ENCODE data around the gene GRIK4.

- TF ChIP-seq, protein P1, sequence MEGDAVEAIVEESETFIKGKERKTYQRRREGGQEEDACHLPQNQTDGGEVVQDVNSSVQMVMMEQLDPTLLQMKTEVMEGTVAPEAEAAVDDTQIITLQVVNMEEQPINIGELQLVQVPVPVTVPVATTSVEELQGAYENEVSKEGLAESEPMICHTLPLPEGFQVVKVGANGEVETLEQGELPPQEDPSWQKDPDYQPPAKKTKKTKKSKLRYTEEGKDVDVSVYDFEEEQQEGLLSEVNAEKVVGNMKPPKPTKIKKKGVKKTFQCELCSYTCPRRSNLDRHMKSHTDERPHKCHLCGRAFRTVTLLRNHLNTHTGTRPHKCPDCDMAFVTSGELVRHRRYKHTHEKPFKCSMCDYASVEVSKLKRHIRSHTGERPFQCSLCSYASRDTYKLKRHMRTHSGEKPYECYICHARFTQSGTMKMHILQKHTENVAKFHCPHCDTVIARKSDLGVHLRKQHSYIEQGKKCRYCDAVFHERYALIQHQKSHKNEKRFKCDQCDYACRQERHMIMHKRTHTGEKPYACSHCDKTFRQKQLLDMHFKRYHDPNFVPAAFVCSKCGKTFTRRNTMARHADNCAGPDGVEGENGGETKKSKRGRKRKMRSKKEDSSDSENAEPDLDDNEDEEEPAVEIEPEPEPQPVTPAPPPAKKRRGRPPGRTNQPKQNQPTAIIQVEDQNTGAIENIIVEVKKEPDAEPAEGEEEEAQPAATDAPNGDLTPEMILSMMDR (IDR thresholded peaks at IDR 0.05; ENCODE audit: low read depth, low read length, poor library complexity, severe bottlenecking), result no peak
- TF ChIP-seq EZH2phosphoT487 (IDR thresholded peaks at IDR 0.05; ENCODE audit: borderline replicate concordance, low read length), result no peak
Observed at GRCh38 chr11:120655589-120655988, 144.0 kb downstream of the GRIK4 start.

Data from DOHH2 (cell line).